GM19395 (cell line): ENCODE results near the gene ABCF3.

ENCODE experiments used
- ATAC-seq: cut with Tn5 transposase; IDR thresholded peaks from one replicate; pipeline ENCODE4 v1.9.1; 2021; ENCODE audit warnings: mild to moderate bottlenecking, moderate library complexity; ENCODE audit not compliant: unreplicated experiment

The ABCF3 gene

GRCh38 chr3:184230603-184231528 is 44.9 kb downstream of the ABCF3 start:
- ATAC-seq, result no peak

- ATAC-seq, result no peak
These were observed 45.7 kb downstream of the ABCF3 start for GRCh38 chr3:184231671-184232070.

GRCh38 chr3:184233127-184233843 is 47.3 kb downstream of the ABCF3 start:
- ATAC-seq, result no peak

- ATAC-seq, result no peak
These were observed 48.2 kb downstream of the ABCF3 start for GRCh38 chr3:184234224-184234623.

GRCh38 chr3:184234671-184235380 is 48.8 kb downstream of the ABCF3 start:
- no peak for ATAC-seq

GRCh38 chr3:184235381-184236032 is 49.5 kb downstream of the ABCF3 start:
- no peak for ATAC-seq

- ATAC-seq, result no peak
These were observed 50.0 kb downstream of the ABCF3 start for GRCh38 chr3:184236033-184236410.

- ATAC-seq, result no peak
These were observed 50.6 kb downstream of the ABCF3 start for GRCh38 chr3:184236636-184237035.

GRCh38 chr3:184237211-184237610 is 51.2 kb downstream of the ABCF3 start:
- ATAC-seq, result no peak

- ATAC-seq, result no peak
These were observed 51.8 kb downstream of the ABCF3 start for GRCh38 chr3:184237807-184238206.

GRCh38 chr3:184238246-184238818 is 52.3 kb downstream of the ABCF3 start:
- ATAC-seq, result no peak

- ATAC-seq, result no peak
These were observed 53.2 kb downstream of the ABCF3 start for GRCh38 chr3:184239221-184239620.

- no peak for ATAC-seq
These were observed 53.7 kb downstream of the ABCF3 start for GRCh38 chr3:184239708-184240107.

- ATAC-seq, result no peak
These were observed 54.6 kb downstream of the ABCF3 start for GRCh38 chr3:184240384-184241140.

GRCh38 chr3:184241141-184241446 is 55.1 kb downstream of the ABCF3 start:
- no peak for ATAC-seq

- ATAC-seq, result no peak
These were observed 55.7 kb downstream of the ABCF3 start for GRCh38 chr3:184241447-184242296.

GRCh38 chr3:184242297-184242685 is 56.3 kb downstream of the ABCF3 start:
- no peak for ATAC-seq
